NCI-H187 treated with DMSO at 0.1 percent for 48 hours (cell line): ENCODE measurements around the gene TMEM120A.

Source experiments
- DNase-seq: peaks from one replicate; lab custom pipeline; 2025; lab: John Stamatoyannopoulos, UW

The TMEM120A gene

GRCh38 chr7:75980430-75981202 is 13.8 kb downstream of the TMEM120A start:
- DNase-seq = no peak

- DNase-seq = no peak
Measured at GRCh38 chr7:75979759-75980429, 14.5 kb downstream of the TMEM120A start.

DNA sequence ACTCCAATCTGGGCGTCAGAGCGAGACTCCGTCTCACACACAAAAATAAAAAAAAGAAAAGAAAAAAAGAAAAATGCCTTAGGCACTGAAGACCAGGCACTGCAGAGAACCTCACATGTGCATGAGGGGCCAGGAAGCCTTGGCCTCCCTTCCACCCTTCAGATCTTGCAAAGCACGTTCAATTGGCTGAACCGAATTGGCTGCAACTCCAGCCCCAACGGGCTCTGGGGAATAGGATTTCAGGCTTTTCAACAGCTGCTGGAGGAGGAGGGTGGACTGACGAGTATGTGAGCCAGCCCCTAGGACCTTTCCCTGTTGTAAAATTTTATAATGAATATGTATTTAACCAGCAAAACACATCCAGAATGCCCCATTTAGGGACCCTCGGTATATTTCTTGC is 16.7 kb downstream of the TMEM120A start:
- DNase-seq = no peak

- DNase-seq = no peak
Measured at GRCh38 chr7:75971961-75972763, 22.2 kb downstream of the TMEM120A start.

GRCh38 chr7:75971309-75971960 is 23.0 kb downstream of the TMEM120A start:
- DNase-seq = no peak

DNA sequence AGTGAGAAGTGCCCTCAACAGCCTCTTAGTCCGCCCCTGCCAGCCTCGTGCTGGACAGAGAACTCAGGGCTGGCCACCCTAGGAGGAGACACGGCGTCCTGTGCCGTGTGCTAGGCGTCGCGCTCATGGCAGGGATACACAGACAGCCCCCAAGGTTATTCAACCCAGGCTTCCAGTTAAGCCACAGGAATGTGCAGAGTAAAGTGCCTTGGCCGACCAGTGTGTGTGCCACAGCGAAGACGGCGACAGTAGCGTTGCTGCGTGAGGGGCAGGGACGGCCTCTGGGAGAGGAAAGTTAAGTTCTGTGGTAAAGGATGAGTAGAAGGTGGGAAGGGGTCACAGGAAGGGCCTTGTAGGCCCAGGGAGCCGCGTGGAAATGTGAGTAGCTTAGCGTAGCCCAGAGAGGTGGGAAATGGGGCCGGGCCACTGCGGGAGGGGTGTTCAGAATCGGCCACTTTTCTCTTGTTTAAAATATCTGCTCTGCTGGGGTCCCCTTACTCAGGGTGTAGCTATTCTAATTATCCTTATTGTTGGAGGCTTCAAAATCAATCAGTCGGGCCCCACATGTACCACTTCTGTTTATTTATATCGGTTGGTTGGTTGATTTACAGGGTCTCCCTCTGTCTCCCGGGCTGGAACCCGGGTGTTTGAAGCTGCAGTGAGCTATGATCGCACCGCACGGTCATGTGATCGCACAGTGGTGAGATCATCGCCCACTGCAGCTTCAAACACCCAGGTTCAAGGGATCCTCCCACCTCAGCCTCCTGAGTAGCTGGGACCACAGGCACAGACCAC is 24.5 kb downstream of the TMEM120A start:
- no peak for DNase-seq

DNA sequence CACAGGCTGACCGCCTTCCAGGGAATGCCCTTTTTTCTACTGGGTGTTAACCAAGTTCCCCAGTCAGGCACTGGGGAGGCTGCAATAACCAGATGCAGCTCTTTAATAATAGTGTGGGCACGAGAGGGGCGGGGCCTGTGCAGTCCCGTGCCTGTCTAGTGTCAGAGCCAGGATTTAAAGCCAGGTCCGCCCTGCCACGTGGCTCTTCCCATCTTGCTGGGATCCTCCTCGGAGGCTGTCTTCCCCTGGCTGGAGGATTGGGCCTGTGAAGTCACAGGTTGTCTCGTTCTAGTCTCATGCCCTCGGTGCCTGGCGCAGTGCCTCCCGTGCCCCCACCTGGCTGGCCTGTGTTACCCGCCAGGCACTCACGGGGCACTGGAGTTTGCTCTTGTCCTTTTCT is 25.2 kb downstream of the TMEM120A start:
- no peak for DNase-seq

DNA sequence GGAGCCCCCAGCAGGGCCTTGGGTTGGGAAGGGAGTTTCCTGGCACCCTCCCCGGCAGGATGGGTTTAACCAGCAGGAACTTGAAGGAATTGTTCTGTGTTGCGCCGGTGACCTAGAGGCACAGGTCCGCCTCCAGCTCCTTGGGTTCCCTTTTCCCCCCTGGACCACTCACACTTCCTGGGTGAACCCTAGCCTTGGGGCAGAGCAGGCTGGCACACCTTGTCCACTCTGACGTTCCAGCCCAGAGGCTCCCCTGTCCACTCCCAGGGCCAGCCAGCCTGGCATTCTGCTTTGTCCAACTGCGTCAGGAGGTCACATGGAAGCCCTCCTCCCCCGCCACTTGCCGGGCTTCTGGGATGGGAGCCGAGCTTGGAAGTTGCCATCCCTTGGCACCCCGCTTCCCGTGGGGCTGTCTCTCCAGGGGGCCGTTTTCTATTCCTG is 25.8 kb downstream of the TMEM120A start:
- no peak for DNase-seq

DNA sequence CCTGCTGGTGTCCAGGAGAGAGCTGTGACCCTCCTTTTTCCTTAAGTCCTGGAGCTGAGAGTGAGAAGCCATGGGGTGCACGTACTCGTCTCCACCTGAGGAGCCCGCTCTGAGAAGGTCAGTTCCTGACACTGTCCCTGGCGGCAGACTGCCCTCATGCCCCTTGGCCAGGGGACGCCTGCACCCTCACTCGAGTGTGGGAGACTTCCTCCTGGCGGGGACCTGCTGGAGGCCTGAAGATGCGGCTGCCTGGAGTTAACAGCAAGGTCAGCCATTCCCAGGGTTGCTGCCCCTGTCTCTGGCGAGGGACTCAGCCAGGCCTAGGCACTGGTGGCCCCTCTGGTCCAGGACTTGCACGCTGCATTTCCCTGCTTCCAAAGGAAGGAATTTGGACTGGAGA is 26.4 kb downstream of the TMEM120A start:
- no peak for DNase-seq

DNA sequence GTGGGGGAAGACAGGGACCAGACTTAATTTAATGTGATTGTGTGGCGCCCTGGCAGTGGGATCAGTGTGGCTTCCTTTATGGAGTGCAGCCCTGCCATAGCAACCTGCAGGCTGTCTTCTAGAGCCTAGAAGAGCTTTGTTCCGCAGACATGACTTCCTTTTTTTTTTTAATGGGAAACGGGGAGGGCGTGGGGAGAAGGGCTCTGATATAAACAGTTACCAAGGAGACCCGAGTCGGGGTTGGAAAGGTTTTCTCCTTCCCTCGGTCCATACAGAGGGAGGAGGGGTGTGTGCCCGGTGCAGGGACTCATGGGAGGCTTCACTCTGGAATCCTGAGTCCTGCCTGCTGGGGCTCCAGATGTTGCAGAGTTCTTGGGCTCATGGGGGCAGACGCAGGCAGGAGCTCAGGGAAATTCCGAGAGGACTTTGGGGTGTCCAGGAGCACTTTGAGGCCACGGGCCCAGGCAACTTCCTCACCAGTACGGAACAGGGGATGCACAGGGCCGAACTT is 26.9 kb downstream of the TMEM120A start:
- peak; percentile 77 for DNase-seq

DNA sequence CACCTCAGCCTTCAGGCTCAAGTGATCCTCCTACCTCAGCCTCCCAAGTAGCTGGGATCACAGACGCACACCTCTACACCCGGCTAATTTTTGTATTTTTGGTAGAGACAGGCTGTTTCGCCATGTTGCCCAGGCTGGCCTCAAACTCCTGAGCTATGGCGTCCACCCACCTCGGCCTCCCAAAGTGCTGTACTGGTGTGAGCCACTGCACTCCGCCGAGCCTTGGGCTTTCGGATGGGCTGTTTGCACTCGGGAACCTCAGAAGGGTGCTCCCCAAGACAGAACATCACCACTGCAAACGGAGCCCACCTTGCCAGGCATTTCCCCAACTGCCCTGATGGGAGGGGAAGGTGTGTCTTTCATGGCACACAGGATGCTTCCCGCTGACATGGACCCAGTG is 27.3 kb downstream of the TMEM120A start:
- DNase-seq = no peak

DNA sequence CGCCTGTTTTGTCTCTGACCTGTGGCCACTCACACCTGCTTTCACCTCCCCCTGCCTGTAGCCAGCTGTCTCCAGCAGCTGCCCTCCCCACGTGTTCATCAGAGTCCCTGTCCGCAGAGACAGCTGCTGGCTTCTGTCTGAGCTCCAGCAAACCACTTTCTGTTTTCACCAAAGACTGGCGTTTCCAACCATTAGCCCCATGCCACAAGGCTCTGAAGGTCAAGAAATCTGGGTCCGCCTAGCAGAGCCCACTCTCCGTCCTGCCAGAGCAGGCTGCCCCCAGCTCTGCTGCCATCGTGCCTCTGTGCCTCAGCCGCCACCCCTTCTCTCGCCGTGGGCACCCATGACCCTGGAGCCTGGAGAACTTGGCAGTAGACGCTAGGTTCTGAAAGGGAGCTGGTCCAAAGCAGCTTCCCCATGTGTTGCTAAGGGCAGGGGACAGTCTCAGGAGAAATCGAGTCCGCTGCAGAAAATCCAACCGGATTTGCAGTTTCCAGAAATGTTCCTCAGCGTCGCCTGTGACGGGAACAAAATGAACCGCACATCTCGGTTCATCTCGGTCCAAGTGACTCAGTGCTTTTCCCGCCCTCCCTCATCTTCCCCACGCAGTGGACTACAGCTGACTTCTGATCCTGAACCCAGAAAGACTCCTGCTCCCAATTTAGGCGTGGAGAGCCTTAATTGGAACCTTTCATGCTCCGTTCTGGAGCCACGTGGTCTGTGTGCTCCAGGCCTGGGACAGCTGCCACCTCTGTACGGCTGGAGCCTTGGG is 28.0 kb downstream of the TMEM120A start:
- DNase-seq = peak; percentile 71

- DNase-seq = no peak
Measured at GRCh38 chr7:75965617-75966016, 28.8 kb downstream of the TMEM120A start.

- no peak for DNase-seq
Measured at GRCh38 chr7:75963381-75963995, 30.9 kb downstream of the TMEM120A start.

DNA sequence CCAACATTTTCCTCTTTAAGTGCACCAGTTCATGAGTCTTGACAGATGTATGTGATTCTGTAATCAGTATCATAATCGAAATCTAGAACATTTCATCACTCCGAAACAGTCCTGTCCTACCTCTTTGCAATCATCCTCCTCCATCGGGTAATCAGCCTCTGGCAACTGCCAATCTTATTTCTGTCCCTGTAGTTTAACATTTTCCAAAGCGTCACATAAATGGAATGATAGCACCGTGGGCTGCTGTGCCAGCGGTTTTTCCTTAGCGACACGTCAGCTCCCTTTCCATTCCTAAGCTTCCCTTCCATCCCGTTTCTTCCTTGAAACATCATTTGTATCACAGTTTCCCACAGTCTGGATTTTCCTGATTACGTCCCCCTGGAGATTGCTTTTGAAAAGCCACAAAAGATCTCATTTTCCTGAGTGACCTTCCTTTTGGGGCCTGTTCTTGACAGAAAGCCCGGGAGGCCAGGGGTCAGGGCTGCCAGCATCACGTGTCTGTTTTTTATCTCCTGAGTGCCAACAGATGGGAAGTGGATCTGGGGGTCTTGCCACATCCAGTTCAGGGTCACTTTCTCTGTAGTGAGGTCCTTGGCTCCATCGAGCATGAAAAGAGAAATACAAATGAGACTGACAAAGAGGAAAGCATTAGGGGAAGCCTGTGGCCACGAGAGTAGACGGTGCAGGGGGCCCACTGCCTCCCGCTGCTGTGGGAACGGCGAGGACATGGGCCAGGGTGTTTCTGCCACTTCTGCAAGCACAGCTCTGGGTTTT is 31.6 kb downstream of the TMEM120A start:
- DNase-seq = no peak

- no peak for DNase-seq
Measured at GRCh38 chr7:75961218-75961617, 33.2 kb downstream of the TMEM120A start.

DNA sequence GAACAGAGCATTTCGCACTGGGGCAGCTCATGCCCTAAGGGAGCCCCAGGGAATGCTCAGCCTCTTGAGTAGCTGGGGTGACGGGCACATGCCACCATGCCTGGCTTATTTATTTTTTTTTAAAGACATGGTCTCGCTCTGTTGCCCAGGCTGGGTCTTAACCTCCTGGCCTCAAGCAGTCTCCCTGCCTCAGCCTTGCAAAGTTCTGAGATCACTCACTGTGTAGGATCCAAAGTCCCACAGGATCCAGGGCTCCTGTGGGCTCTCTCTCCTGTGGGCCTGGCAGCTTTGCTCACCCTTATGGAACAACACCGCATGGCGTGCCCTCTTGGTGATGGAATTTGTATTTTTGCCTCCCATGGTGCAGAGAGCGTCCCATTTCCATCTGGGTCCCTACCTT is 34.0 kb downstream of the TMEM120A start:
- no peak for DNase-seq

- no peak for DNase-seq
Measured at GRCh38 chr7:75958802-75959543, 35.4 kb downstream of the TMEM120A start.
